ENCODE measurements around the gene OCA2. TPM values are rescaled to one million over a fixed set of nuclear protein-coding genes. Genes with fewer than 3 reads are reported as not detected.

The OCA2 gene
- total RNA-seq, 6 donors from 2014 or later = 0.83 to 6.0 (median 2.0) TPM

DNA sequence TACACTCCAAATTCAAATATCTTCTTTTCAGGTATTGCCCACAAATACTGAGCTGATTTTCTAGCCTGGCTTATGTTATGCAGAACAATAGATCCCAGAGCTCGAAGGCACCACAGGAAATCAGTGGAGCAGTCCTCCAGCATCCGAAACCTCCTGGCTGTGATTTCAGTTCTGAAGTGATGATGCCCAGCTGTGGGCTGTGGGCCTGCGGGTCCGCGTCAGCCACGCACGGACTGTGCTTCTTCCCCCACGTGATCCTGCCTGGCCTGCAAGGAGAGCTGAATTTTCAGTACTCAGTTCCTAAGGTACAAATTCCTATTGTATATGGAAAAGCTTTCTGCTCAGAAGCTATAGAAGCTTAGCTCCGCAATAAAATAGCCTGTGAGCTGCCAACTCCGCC is 96.2 kb downstream of the OCA2 start:
- WGBS, 2 donors = 90% methylated on average over 10 of the region's 10 CpGs
- H3K36me3 ChIP-seq = no peaks in the 10 kb centered on the region
- DNase-seq (peak in 1 of 2 donors; percentile 67), ATAC-seq (ENCODE audit: low FRiP score in 2 of 2) (no peak)
- TF ChIP-seq POLR2AphosphoS5 (IDR thresholded peaks at IDR 0.05) (no peak), POLR2A (IDR thresholded peaks at IDR 0.05) (no peak), EP300 (IDR thresholded peaks at IDR 0.05) (no peak)
- TF ChIP-seq, protein P1, sequence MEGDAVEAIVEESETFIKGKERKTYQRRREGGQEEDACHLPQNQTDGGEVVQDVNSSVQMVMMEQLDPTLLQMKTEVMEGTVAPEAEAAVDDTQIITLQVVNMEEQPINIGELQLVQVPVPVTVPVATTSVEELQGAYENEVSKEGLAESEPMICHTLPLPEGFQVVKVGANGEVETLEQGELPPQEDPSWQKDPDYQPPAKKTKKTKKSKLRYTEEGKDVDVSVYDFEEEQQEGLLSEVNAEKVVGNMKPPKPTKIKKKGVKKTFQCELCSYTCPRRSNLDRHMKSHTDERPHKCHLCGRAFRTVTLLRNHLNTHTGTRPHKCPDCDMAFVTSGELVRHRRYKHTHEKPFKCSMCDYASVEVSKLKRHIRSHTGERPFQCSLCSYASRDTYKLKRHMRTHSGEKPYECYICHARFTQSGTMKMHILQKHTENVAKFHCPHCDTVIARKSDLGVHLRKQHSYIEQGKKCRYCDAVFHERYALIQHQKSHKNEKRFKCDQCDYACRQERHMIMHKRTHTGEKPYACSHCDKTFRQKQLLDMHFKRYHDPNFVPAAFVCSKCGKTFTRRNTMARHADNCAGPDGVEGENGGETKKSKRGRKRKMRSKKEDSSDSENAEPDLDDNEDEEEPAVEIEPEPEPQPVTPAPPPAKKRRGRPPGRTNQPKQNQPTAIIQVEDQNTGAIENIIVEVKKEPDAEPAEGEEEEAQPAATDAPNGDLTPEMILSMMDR (IDR thresholded peaks at IDR 0.05) = no peak
- no peak overlapping the region for H3K27ac ChIP-seq
- no peaks in the 10 kb centered on the region for H3K4me1 ChIP-seq
- no peak overlapping the region for H3K4me3 ChIP-seq
- H3K27me3 ChIP-seq = no peaks in the 10 kb centered on the region
- no peaks in the 10 kb centered on the region for H3K9me3 ChIP-seq

DNA sequence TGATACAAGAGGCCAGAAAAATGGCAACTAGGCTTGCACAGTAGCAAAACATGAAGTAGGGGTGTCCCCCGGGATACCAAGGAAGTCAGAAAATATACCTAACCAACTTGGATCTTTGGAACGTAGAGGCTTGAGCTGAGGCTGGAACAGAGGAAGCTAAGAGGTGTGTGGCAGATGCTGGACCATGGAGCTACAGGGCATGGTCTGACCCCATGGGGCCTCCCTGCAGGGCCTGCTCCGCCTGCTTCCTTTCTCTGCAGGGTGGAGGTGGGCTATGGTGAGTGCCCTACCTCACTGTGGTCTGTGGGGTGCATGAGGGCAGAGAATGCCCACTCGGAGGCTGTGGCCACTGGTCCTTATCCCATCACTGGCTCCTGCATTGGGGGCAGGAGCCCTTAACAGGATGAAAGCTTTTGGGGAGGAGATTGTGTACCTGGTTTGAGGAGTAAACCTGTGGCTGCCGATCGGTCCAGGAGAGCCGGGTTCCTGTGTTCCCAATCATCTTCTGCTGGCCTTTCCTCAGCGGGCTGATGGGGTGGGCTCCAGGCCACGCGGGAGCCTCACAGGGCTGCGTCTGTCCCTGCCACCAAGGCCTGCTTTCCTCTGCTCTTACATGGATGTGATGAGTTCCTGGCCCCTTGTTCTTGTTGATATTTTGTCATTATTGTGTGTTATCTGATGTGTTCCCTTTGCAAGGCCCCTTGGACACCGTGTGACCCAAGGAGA is 96.8 kb downstream of the OCA2 start:
- no peak overlapping the region for H3K4me3 ChIP-seq
- DNase-seq (peak in 1 of 2 donors; percentile 16), ATAC-seq (ENCODE audit: low FRiP score in 2 of 2) (peak in 1 of 2 donors; percentile 10)
- WGBS, 2 donors = 79 to 90% methylated on average over 9 to 12 of the region's 12 CpGs
- no peaks in the 10 kb centered on the region for H3K36me3 ChIP-seq
- no peaks in the 10 kb centered on the region for H3K27me3 ChIP-seq
- H3K27ac ChIP-seq = no peak overlapping the region
- TF ChIP-seq POLR2A (IDR thresholded peaks at IDR 0.05) (no peak), POLR2AphosphoS5 (IDR thresholded peaks at IDR 0.05) (no peak), EP300 (IDR thresholded peaks at IDR 0.05) (no peak)
- TF ChIP-seq, protein P1 (IDR thresholded peaks at IDR 0.05) = no peak
- no peaks in the 10 kb centered on the region for H3K9me3 ChIP-seq
- no peaks in the 10 kb centered on the region for H3K4me1 ChIP-seq

DNA sequence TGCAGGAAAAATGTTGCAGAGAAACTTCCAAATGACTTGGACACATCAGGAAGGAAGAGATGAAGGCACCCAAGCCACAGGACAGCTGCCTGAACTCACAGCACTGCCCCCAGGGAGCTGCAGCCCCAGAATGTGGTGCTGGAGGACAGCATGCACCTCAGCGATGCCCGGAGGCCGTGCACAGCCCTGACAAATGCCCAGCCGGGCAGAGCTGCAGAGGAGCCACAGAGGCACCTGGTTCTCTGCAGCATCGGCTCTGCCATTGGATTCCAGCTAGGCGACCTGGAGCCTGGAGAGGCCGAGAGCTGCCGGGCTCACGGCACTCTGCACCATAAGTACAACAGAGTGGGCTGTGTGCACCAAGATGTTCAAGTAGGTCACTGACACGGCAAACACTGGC is 97.5 kb downstream of the OCA2 start:
- TF ChIP-seq, protein P1 (IDR thresholded peaks at IDR 0.05) = no peak
- TF ChIP-seq POLR2AphosphoS5 (IDR thresholded peaks at IDR 0.05) (no peak), EP300 (IDR thresholded peaks at IDR 0.05) (no peak), POLR2A (IDR thresholded peaks at IDR 0.05) (no peak)
- DNase-seq = peak in 1 of 2 donors; percentile 49
- H3K27me3 ChIP-seq = no peaks in the 10 kb centered on the region

DNA sequence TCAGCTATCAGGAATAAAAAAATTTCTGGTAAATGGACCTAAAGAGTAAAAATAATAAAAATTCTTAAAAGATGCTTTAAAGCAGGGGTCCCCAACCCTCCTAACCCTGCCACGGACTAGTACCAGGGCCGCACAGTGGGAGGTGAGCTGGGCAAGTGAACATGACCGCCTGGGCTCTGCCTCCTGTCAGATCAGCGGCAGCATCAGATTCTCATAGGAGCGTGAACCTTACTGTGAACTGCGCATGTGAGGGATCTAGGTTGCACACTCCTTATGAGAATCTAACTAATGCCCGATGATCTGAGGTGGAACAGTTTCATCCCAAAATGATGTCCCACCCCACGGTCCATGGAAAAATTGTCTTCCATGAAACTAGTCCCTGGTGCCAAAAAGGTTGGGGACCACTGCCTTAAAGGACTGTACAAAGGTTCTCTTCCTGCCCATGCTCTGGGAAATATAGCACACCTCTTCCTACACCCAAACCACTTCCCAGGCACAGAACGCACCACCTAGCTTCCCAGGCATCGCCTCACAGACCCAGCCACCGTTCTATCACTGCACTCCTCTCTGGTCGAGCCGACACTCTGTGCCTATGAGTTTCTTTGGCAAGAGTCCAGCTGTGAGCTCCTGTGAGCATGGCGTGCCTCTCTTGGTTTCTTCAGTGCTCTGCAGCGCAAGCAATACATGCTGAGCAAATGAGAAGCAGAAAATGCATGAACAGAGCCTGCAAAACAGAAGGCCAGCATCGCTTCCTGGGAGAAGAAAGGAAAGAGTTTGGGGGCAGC is 104.9 kb downstream of the OCA2 start:
- Histone ChIP-seq H3K36me3 (no peaks in the 10 kb centered on the region), H3K4me3 (no peak overlapping the region), H3K9me3 (no peaks in the 10 kb centered on the region), H3K27me3 (no peaks in the 10 kb centered on the region), H3K4me1 (no peaks in the 10 kb centered on the region), H3K27ac (no peak overlapping the region)
- TF ChIP-seq POLR2AphosphoS5 (IDR thresholded peaks at IDR 0.05) (no peak), POLR2A (IDR thresholded peaks at IDR 0.05) (no peak), EP300 (IDR thresholded peaks at IDR 0.05) (no peak)
- TF ChIP-seq, protein P1 (IDR thresholded peaks at IDR 0.05) = no peak
- 78 to 79% methylated on average over 14 to 16 of the region's 16 CpGs for WGBS, 2 donors
- ATAC-seq (ENCODE audit: low FRiP score in 2 of 2) (no peak), DNase-seq (no peak)

More for the DNA sequence above, 97.5 kb downstream of the OCA2 start:
- 68 to 74% methylated on average over 10 of the region's 10 CpGs for WGBS, 2 donors
- Histone ChIP-seq H3K27ac (no peak overlapping the region), H3K4me1 (no peaks in the 10 kb centered on the region), H3K9me3 (no peaks in the 10 kb centered on the region), H3K36me3 (no peaks in the 10 kb centered on the region), H3K4me3 (no peak overlapping the region)
- peak in 1 of 2 donors; percentile 8 for ATAC-seq (ENCODE audit: low FRiP score in 2 of 2)
